Skeletal muscle tissue (tissue), 4 donors: ENCODE measurements around the gene PCA3. TPM values are rescaled to one million over a fixed set of nuclear protein-coding genes. Genes with fewer than 3 reads are reported as not detected.

Source experiments
- H3K27ac ChIP-seq: one replicate; pipeline ENCODE4 v1.7.0; 2013; ENCODE audit warnings: mild to moderate bottlenecking, low read depth, low read length, inconsistent platforms
- H3K27me3 ChIP-seq, 3 donors: one replicate each; pipeline ENCODE4 v1.7.0; 2013; ENCODE audit warnings: low read length in 3 of 3; ENCODE audit not compliant: control insufficient read depth in 3 of 3, insufficient read depth in 3 of 3
- H3K36me3 ChIP-seq, 3 donors: one replicate each; pipeline ENCODE4 v1.7.0; 2013; ENCODE audit warnings: low read length in 3 of 3; ENCODE audit not compliant: control insufficient read depth in 3 of 3, insufficient read depth in 3 of 3
- H3K4me1 ChIP-seq, 3 donors: one replicate each; pipeline ENCODE4 v1.7.0; 2013; ENCODE audit warnings: low read length in 3 of 3, mild to moderate bottlenecking in 3 of 3; ENCODE audit not compliant: control insufficient read depth in 3 of 3, insufficient read depth in 3 of 3
- H3K4me3 ChIP-seq, 3 donors: one replicate each; pipeline ENCODE4 v1.7.0; 2013; ENCODE audit warnings: low read length in 3 of 3
- H3K9ac ChIP-seq, 3 donors: one replicate each; pipeline ENCODE4 v1.7.0; 2013; ENCODE audit warnings: low read length in 3 of 3, mild to moderate bottlenecking in 3 of 3, moderate library complexity in 2 of 3, low read depth in 1 of 3
- H3K9me3 ChIP-seq, 3 donors: one replicate each; pipeline ENCODE4 v1.7.0; 2013; ENCODE audit warnings: low read length in 3 of 3; ENCODE audit not compliant: control insufficient read depth in 3 of 3
- total RNA-seq: library from RNA; depleted of rRNA; stranded (reverse); fragments of >200 nt; gene quantifications from one replicate; pipeline ENCODE4 v1.2.3, GENCODE V29; 2014
- donor health status: Osteomylitis.

PCA3 gene
- total RNA-seq, 1 donor from 2014 or later = not detected

GRCh38 chr9:76787677-76788076 lies 23.4 kb downstream of the PCA3 start:
- Histone ChIP-seq H3K36me3 (no peaks in the 10 kb centered on the region), H3K27me3 (no peaks in the 10 kb centered on the region), H3K4me3 (no peak overlapping the region), H3K4me1 (no peaks in the 10 kb centered on the region), H3K27ac (no peak overlapping the region), H3K9me3 (no peaks in the 10 kb centered on the region), H3K9ac (no peak overlapping the region)

- H3K9ac ChIP-seq = no peak overlapping the region
- H3K9me3 ChIP-seq = no peaks in the 10 kb centered on the region
- no peak overlapping the region for H3K4me3 ChIP-seq
- no peak overlapping the region for H3K27ac ChIP-seq
- H3K27me3 ChIP-seq = no peaks in the 10 kb centered on the region
- no peaks in the 10 kb centered on the region for H3K36me3 ChIP-seq
- H3K4me1 ChIP-seq = no peaks in the 10 kb centered on the region
These were observed 25.6 kb downstream of the PCA3 start for GRCh38 chr9:76789840-76790239.

GRCh38 chr9:76793784-76794431 lies 29.7 kb downstream of the PCA3 start:
- Histone ChIP-seq H3K36me3 (no peaks in the 10 kb centered on the region), H3K4me1 (no peaks in the 10 kb centered on the region), H3K4me3 (no peak overlapping the region), H3K27me3 (peaks cover 0 to 2% (median 0%) of the 10 kb centered on the region in 3 donors), H3K27ac (no peak overlapping the region), H3K9ac (no peak overlapping the region), H3K9me3 (no peaks in the 10 kb centered on the region)

- no peaks in the 10 kb centered on the region for H3K36me3 ChIP-seq
- no peaks in the 10 kb centered on the region for H3K9me3 ChIP-seq
- peaks cover 0 to 2% (median 0%) of the 10 kb centered on the region in 3 donors for H3K27me3 ChIP-seq
- H3K4me1 ChIP-seq = no peaks in the 10 kb centered on the region
- no peak overlapping the region for H3K27ac ChIP-seq
- no peak overlapping the region for H3K9ac ChIP-seq
- H3K4me3 ChIP-seq = no peak overlapping the region
These were observed 32.1 kb downstream of the PCA3 start for GRCh38 chr9:76796296-76796695.

- Histone ChIP-seq H3K36me3 (no peaks in the 10 kb centered on the region), H3K9me3 (no peaks in the 10 kb centered on the region), H3K9ac (no peak overlapping the region), H3K27me3 (peaks cover 0 to 3% (median 0%) of the 10 kb centered on the region in 3 donors), H3K4me1 (no peaks in the 10 kb centered on the region), H3K4me3 (no peak overlapping the region), H3K27ac (no peak overlapping the region)
These were observed 34.3 kb downstream of the PCA3 start for GRCh38 chr9:76798527-76798926.

- Histone ChIP-seq H3K36me3 (no peaks in the 10 kb centered on the region), H3K4me1 (no peaks in the 10 kb centered on the region), H3K27ac (no peak overlapping the region), H3K9ac (no peak overlapping the region), H3K27me3 (peaks cover 0 to 7% (median 0%) of the 10 kb centered on the region in 3 donors), H3K4me3 (no peak overlapping the region), H3K9me3 (no peaks in the 10 kb centered on the region)
These were observed 35.2 kb downstream of the PCA3 start for GRCh38 chr9:76799473-76799872.

- peaks cover 0 to 7% (median 0%) of the 10 kb centered on the region in 3 donors for H3K27me3 ChIP-seq
- no peaks in the 10 kb centered on the region for H3K9me3 ChIP-seq
- no peak overlapping the region for H3K27ac ChIP-seq
- H3K9ac ChIP-seq = no peak overlapping the region
- no peaks in the 10 kb centered on the region for H3K4me1 ChIP-seq
- H3K4me3 ChIP-seq = no peak overlapping the region
- H3K36me3 ChIP-seq = no peaks in the 10 kb centered on the region
These were observed 36.7 kb downstream of the PCA3 start for GRCh38 chr9:76800901-76801300.

- H3K36me3 ChIP-seq = no peaks in the 10 kb centered on the region
- H3K9me3 ChIP-seq = no peaks in the 10 kb centered on the region
- no peak overlapping the region for H3K4me3 ChIP-seq
These were observed 38.8 kb downstream of the PCA3 start for GRCh38 chr9:76803083-76803482.

GRCh38 chr9:76803762-76804161 lies 39.5 kb downstream of the PCA3 start:
- H3K4me3 ChIP-seq = no peak overlapping the region
- no peaks in the 10 kb centered on the region for H3K4me1 ChIP-seq
- H3K9me3 ChIP-seq = no peaks in the 10 kb centered on the region
- H3K9ac ChIP-seq = no peak overlapping the region
- H3K27me3 ChIP-seq = peaks cover 0 to 5% (median 0%) of the 10 kb centered on the region in 3 donors
- H3K27ac ChIP-seq = no peak overlapping the region
- H3K36me3 ChIP-seq = no peaks in the 10 kb centered on the region

More at GRCh38 chr9:76803083-76803482, 38.8 kb downstream of the PCA3 start:
- Histone ChIP-seq H3K9ac (no peak overlapping the region), H3K27me3 (peaks cover 0 to 5% (median 0%) of the 10 kb centered on the region in 3 donors), H3K4me1 (no peaks in the 10 kb centered on the region), H3K27ac (no peak overlapping the region)

- peaks cover 0 to 3% (median 0%) of the 10 kb centered on the region in 3 donors for H3K27me3 ChIP-seq
These were observed 44.4 kb downstream of the PCA3 start for GRCh38 chr9:76808636-76809035.

More at GRCh38 chr9:76808636-76809035, 44.4 kb downstream of the PCA3 start:
- no peak overlapping the region for H3K27ac ChIP-seq
- no peak overlapping the region for H3K4me3 ChIP-seq
- no peak overlapping the region for H3K9ac ChIP-seq
- no peaks in the 10 kb centered on the region for H3K9me3 ChIP-seq
- H3K4me1 ChIP-seq = no peaks in the 10 kb centered on the region
- H3K36me3 ChIP-seq = no peaks in the 10 kb centered on the region
